GM19240 (cell line): ENCODE results near the gene DNAJC3.

Experiments used
- DNase-seq: peaks from one replicate; pipeline ENCODE4 v3.0.0; 2011; ENCODE audit warnings: low spot score; ENCODE audit not compliant: insufficient read length

Gene DNAJC3

GRCh38 chr13:95841894-95842293, 165.0 kb downstream of the DNAJC3 start:
- no peak for DNase-seq

GRCh38 chr13:95842898-95843297, 166.0 kb downstream of the DNAJC3 start:
- no peak for DNase-seq
